Measurements from ENCODE around the gene CNTN5. TPM values are rescaled to one million over a fixed set of nuclear protein-coding genes. Genes with fewer than 3 reads are reported as not detected.

Gene CNTN5
- total and polyA plus RNA-seq, 2 donors = 0.07 to 0.14 TPM

DNA sequence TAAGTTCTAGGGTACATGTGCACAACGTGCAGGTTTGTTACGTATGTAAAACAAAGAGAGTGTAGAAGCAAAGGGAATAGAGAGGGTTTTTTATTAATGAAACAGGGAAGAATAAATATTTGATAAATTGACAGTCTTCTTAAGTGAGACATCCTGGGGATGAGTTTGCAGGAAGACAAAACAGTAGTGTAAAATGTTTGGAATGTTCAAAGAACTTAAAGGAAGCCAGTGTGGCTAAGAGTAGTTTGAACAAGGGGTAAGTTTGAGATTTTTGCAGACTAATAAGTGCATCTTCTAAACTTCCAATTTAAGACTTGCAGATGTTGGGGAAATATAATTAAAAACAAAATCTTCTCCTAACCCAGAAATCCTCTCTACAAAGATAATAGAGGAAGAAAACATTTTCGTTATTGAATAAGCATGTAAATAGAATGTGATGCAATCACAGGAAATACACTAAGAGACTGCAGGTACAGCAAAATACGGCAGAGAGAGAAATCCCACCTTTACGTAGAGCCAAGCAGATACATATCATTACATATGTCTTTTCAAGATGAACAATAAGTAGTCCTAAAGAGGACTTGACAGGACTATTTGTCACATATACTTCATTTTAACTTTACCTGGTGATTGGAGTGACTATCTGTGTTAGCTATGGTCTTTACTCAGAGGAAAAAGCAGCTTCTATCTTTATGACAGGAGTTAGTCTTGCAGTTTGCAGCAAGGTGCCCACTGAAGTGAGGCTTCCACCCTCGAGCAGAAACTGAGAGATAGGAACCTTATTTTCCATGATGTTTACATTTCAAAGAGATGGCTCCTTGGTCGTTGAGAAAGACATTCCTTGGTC is 402.1 kb downstream of the CNTN5 start:
- no peaks in the 10 kb centered on the region for H3K36me3 ChIP-seq (ENCODE audit: control insufficient read depth in 2 of 2, insufficient read depth in 2 of 2, low read length in 1 of 2)
- no peak overlapping the region for H3K4me3 ChIP-seq (ENCODE audit: low read length in 2 of 2)
- H3K27ac ChIP-seq (ENCODE audit: low read depth in 1 of 2, low read length in 1 of 2) = no peak overlapping the region
- DNase-seq (ENCODE audit: low read depth in 6 of 9, low spot score in 9 of 9) = no peak
- 31% methylated on average over 7 of the region's 7 CpGs for WGBS
- H3K4me1 ChIP-seq (ENCODE audit: control insufficient read depth in 2 of 2, insufficient read depth in 2 of 2, low read length in 2 of 2) = no peaks in the 10 kb centered on the region
- peaks cover 0 to 17% of the 10 kb centered on the region in 2 donors for H3K9me3 ChIP-seq (ENCODE audit: control insufficient read depth in 2 of 2, insufficient read depth in 1 of 2, low read length in 1 of 2)
- H3K27me3 ChIP-seq (ENCODE audit: control insufficient read depth in 2 of 2, insufficient read depth in 1 of 2, low read length in 1 of 2) = no peaks in the 10 kb centered on the region

DNA sequence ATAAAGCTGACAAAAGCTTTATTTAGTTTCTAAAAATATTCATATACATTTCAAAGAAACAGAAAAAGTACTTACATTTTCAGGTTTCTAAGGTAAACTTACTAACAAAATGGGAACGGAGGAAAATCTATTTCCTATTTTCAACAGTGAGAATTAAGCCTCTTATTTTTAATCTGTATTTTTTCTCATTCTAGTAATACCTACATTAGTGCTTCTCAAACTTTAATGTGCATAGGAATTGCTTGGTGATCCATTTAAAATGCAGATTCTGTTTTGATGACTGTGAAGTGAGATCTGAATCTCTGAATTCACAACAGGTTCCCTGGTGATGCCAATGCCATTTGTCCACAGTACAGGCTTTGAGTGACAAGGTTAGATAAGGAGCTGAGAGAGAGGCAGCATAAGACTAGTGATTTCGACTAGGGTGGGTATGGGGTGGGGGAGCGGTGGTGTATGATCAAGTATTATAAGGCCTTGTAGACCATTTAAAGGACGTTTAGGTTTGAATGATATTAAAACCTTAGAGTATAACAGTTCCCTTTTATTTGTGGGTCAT is 402.8 kb downstream of the CNTN5 start:
- Histone ChIP-seq H3K36me3 (ENCODE audit: control insufficient read depth in 2 of 2, insufficient read depth in 2 of 2, low read length in 1 of 2) (no peaks in the 10 kb centered on the region), H3K4me3 (ENCODE audit: low read length in 2 of 2) (no peak overlapping the region)
- 40% methylated on average over 4 of the region's 4 CpGs for WGBS

DNA sequence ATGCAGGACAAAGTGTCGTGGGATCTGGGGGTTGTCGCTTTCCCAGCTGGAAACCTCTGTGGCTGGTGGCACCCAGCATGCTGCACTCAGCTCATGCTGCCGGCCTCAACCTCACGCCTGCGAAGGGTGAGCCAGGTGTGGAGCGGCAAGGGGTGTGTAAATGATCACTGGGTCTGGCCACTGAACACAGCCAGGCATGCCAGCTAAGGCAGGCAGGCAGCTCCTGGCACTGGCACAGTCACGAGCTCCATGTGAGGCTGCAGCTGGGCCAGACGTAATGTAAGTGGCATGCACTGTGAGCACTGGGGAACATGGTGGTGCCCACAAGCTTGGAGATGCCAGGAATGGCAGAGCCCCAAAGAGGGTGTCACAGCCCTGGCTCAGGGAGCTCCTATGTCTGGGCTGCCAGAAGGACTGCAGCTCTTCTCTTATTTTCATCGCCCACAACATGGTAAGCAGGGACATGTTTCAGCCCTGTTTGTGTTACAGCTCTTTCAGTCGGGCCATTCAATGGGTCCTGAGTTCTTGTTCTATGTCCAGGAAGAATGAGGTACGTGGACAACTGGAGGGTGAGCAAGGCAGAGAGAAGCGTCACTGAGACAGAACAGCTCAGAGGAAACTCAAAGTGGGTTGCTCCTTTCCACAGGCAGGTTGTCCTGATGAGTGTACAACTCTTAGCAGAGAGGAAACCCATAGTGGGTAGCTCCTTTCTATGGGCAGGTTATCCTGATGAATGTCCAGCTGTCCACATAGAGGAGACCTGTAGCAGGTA is 403.8 kb downstream of the CNTN5 start:
- Histone ChIP-seq H3K36me3 (ENCODE audit: control insufficient read depth in 2 of 2, insufficient read depth in 2 of 2, low read length in 1 of 2) (no peaks in the 10 kb centered on the region), H3K27ac (ENCODE audit: low read depth in 1 of 2, low read length in 1 of 2) (no peak overlapping the region), H3K4me1 (ENCODE audit: control insufficient read depth in 2 of 2, insufficient read depth in 2 of 2, low read length in 2 of 2) (no peaks in the 10 kb centered on the region), H3K4me3 (ENCODE audit: low read length in 2 of 2) (no peak overlapping the region), H3K9me3 (ENCODE audit: control insufficient read depth in 2 of 2, insufficient read depth in 1 of 2, low read length in 1 of 2) (peaks cover 0 to 17% of the 10 kb centered on the region in 2 donors), H3K27me3 (ENCODE audit: control insufficient read depth in 2 of 2, insufficient read depth in 1 of 2, low read length in 1 of 2) (no peaks in the 10 kb centered on the region)
- no peak for DNase-seq (ENCODE audit: low read depth in 6 of 9, low spot score in 9 of 9)
- WGBS = 93% methylated on average over 12 of the region's 12 CpGs

More for the DNA sequence above, 402.8 kb downstream of the CNTN5 start:
- no peaks in the 10 kb centered on the region for H3K27me3 ChIP-seq (ENCODE audit: control insufficient read depth in 2 of 2, insufficient read depth in 1 of 2, low read length in 1 of 2)
- DNase-seq (ENCODE audit: low read depth in 6 of 9, low spot score in 9 of 9) = no peak
- H3K4me1 ChIP-seq (ENCODE audit: control insufficient read depth in 2 of 2, insufficient read depth in 2 of 2, low read length in 2 of 2) = no peaks in the 10 kb centered on the region
- H3K27ac ChIP-seq (ENCODE audit: low read depth in 1 of 2, low read length in 1 of 2) = no peak overlapping the region
- H3K9me3 ChIP-seq (ENCODE audit: control insufficient read depth in 2 of 2, insufficient read depth in 1 of 2, low read length in 1 of 2) = peaks cover 0 to 17% of the 10 kb centered on the region in 2 donors

DNA sequence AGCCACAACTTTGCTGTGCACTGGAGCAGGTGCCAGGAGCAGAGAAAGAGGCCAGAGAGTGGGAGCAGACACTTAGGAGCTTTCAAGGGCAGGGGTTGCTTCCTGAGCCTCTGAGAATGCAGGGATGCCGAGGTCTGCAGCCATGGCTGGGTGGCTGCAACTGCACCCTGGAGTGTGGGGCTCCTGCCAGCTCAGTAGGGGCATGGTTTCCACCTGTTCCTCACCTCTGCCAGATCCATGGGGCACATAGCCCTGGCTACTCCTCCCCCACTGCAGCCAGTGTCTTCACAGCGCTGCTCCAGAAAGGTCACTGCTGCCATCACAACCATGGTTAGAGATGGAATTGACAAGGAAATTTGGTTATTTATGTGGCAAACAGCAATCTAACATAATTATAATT is 404.8 kb downstream of the CNTN5 start:
- Histone ChIP-seq H3K27ac (ENCODE audit: low read depth in 1 of 2, low read length in 1 of 2) (no peak overlapping the region), H3K27me3 (ENCODE audit: control insufficient read depth in 2 of 2, insufficient read depth in 1 of 2, low read length in 1 of 2) (no peaks in the 10 kb centered on the region), H3K4me3 (ENCODE audit: low read length in 2 of 2) (no peak overlapping the region), H3K4me1 (ENCODE audit: control insufficient read depth in 2 of 2, insufficient read depth in 2 of 2, low read length in 2 of 2) (no peaks in the 10 kb centered on the region), H3K9me3 (ENCODE audit: control insufficient read depth in 2 of 2, insufficient read depth in 1 of 2, low read length in 1 of 2) (peaks cover 0 to 17% of the 10 kb centered on the region in 2 donors), H3K36me3 (ENCODE audit: control insufficient read depth in 2 of 2, insufficient read depth in 2 of 2, low read length in 1 of 2) (no peaks in the 10 kb centered on the region)
- no peak for DNase-seq (ENCODE audit: low read depth in 6 of 9, low spot score in 9 of 9)
- WGBS = 48% methylated on average over 2 of the region's 2 CpGs

DNA sequence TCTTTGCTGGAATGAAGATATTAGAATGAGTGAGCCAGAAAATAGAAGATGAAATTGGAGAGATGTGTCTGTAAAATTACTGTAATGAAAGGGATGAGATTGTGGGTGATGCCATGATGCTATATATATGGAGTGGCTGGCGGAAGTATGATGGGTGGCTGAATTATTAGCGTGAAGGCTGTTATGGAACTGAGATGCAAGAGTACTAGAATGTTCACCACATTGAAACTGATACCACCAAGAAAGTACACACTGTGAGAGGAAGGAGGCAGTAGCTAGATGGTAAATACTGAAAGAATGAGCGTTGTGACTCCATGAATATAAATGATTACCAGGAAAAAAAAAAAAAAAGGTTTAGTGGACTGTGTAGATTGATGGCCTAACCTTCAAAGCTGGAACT is 411.9 kb downstream of the CNTN5 start:
- no peaks in the 10 kb centered on the region for H3K9me3 ChIP-seq (ENCODE audit: control insufficient read depth in 2 of 2, insufficient read depth in 1 of 2, low read length in 1 of 2)
- H3K4me3 ChIP-seq (ENCODE audit: low read length in 2 of 2) = no peak overlapping the region
- no peaks in the 10 kb centered on the region for H3K4me1 ChIP-seq (ENCODE audit: control insufficient read depth in 2 of 2, insufficient read depth in 2 of 2, low read length in 2 of 2)
- H3K36me3 ChIP-seq (ENCODE audit: control insufficient read depth in 2 of 2, insufficient read depth in 2 of 2, low read length in 1 of 2) = no peaks in the 10 kb centered on the region
- DNase-seq (ENCODE audit: low read depth in 6 of 9, low spot score in 9 of 9) = no peak
- H3K27ac ChIP-seq (ENCODE audit: low read depth in 1 of 2, low read length in 1 of 2) = no peak overlapping the region
- no peaks in the 10 kb centered on the region for H3K27me3 ChIP-seq (ENCODE audit: control insufficient read depth in 2 of 2, insufficient read depth in 1 of 2, low read length in 1 of 2)
- WGBS = 91% methylated on average over 3 of the region's 3 CpGs

DNA sequence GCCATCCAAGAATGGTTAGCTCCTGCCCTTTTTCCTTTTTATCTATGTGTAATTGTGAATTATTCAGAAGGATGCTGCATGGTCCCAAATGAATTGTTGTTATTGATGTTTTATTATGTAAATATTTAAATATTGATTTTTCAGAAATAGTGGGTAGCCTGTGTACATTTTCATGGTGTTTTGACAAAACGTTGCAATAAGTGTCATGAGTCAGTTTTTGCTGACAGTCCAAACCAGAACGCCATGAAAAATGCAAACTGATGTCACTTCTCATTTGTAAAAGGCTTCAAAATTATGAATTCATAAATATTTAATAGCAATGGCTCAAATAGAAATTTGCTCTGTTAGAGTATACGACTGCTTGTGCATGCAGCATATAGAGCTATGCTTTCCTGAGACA is 422.5 kb downstream of the CNTN5 start:
- Histone ChIP-seq H3K9me3 (ENCODE audit: control insufficient read depth in 2 of 2, insufficient read depth in 1 of 2, low read length in 1 of 2) (no peaks in the 10 kb centered on the region), H3K27me3 (ENCODE audit: control insufficient read depth in 2 of 2, insufficient read depth in 1 of 2, low read length in 1 of 2) (no peaks in the 10 kb centered on the region), H3K4me1 (ENCODE audit: control insufficient read depth in 2 of 2, insufficient read depth in 2 of 2, low read length in 2 of 2) (no peaks in the 10 kb centered on the region), H3K4me3 (ENCODE audit: low read length in 2 of 2) (no peak overlapping the region), H3K36me3 (ENCODE audit: control insufficient read depth in 2 of 2, insufficient read depth in 2 of 2, low read length in 1 of 2) (no peaks in the 10 kb centered on the region), H3K27ac (ENCODE audit: low read depth in 1 of 2, low read length in 1 of 2) (no peak overlapping the region)
- DNase-seq (ENCODE audit: low read depth in 6 of 9, low spot score in 9 of 9) = no peak
- WGBS = 79% methylated on average over 3 of the region's 3 CpGs

DNA sequence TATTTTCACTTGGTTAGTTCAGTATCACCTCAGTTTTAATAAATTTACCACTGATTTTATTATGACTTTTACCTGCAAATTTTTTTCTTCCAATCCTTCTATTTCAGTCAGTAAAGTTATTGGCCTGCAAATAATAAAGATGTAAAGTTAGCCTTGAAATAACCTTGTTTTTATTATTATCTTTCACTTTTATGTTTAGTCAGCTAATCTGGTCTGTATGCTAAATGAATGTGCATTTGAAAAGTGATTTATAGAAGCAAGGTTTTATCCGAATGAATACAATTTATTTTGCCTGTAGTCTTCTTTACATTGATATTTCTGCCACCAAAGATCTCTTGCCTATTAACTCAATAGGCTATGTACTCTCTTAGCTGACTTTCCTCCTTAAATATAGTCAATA is 425.7 kb downstream of the CNTN5 start:
- H3K36me3 ChIP-seq (ENCODE audit: control insufficient read depth in 2 of 2, insufficient read depth in 2 of 2, low read length in 1 of 2) = no peaks in the 10 kb centered on the region
- no peak for DNase-seq (ENCODE audit: low read depth in 6 of 9, low spot score in 9 of 9)
- no peaks in the 10 kb centered on the region for H3K4me1 ChIP-seq (ENCODE audit: control insufficient read depth in 2 of 2, insufficient read depth in 2 of 2, low read length in 2 of 2)
- H3K27me3 ChIP-seq (ENCODE audit: control insufficient read depth in 2 of 2, insufficient read depth in 1 of 2, low read length in 1 of 2) = no peaks in the 10 kb centered on the region
- H3K9me3 ChIP-seq (ENCODE audit: control insufficient read depth in 2 of 2, insufficient read depth in 1 of 2, low read length in 1 of 2) = no peaks in the 10 kb centered on the region
- H3K4me3 ChIP-seq (ENCODE audit: low read length in 2 of 2) = no peak overlapping the region
- H3K27ac ChIP-seq (ENCODE audit: low read depth in 1 of 2, low read length in 1 of 2) = no peak overlapping the region
- 96% methylated on average over 1 of the region's 1 CpG for WGBS

DNA sequence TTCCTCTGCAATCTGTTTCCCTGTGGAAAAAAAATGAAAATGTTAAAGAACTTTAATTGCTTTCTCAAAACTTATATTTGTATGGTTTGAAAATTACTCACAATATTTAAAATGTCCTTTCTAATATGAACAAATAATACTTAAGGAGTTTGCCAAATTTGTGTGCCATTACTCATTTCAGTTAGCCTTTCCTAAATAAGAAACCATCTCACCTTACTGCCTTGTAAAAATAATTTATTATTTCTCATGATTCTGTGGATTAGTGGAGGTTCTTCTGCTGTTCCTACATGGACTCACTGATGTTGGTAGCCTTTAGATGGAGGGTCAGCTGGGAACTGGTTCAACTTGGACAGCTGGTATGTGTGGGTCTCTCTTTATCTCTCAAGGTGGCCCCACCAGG is 428.6 kb downstream of the CNTN5 start:
- no peak for DNase-seq (ENCODE audit: low read depth in 6 of 9, low spot score in 9 of 9)
- H3K4me1 ChIP-seq (ENCODE audit: control insufficient read depth in 2 of 2, insufficient read depth in 2 of 2, low read length in 2 of 2) = no peaks in the 10 kb centered on the region
- H3K4me3 ChIP-seq (ENCODE audit: low read length in 2 of 2) = no peak overlapping the region
- H3K27me3 ChIP-seq (ENCODE audit: control insufficient read depth in 2 of 2, insufficient read depth in 1 of 2, low read length in 1 of 2) = no peaks in the 10 kb centered on the region
- no peak overlapping the region for H3K27ac ChIP-seq (ENCODE audit: low read depth in 1 of 2, low read length in 1 of 2)
- H3K9me3 ChIP-seq (ENCODE audit: control insufficient read depth in 2 of 2, insufficient read depth in 1 of 2, low read length in 1 of 2) = no peaks in the 10 kb centered on the region
- no peaks in the 10 kb centered on the region for H3K36me3 ChIP-seq (ENCODE audit: control insufficient read depth in 2 of 2, insufficient read depth in 2 of 2, low read length in 1 of 2)

DNA sequence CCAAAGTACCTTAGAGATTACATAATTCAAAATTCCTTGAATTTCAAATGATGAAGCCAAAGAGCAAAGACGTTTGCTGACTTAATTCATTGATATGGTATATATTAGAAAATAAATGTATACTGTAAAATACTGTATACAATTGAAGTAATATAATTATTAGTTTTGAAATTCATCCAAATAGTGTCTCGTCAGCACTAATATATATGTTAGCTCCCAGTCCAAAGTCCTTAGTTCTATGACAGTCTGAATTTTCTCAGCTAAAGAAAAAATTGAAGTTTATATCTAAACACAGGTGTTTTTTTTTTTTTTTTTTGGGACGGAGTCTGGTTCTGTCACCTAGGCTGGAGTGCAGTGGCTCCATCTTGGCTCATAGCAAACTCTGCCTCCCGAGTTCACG is 431.3 kb downstream of the CNTN5 start:
- WGBS = 86% methylated on average over 5 of the region's 5 CpGs

More for the DNA sequence above, 431.3 kb downstream of the CNTN5 start:
- H3K4me3 ChIP-seq (ENCODE audit: low read length in 2 of 2) = no peak overlapping the region
- DNase-seq (ENCODE audit: low read depth in 6 of 9, low spot score in 9 of 9) = no peak
- H3K9me3 ChIP-seq (ENCODE audit: control insufficient read depth in 2 of 2, insufficient read depth in 1 of 2, low read length in 1 of 2) = no peaks in the 10 kb centered on the region
- no peaks in the 10 kb centered on the region for H3K27me3 ChIP-seq (ENCODE audit: control insufficient read depth in 2 of 2, insufficient read depth in 1 of 2, low read length in 1 of 2)
- H3K4me1 ChIP-seq (ENCODE audit: control insufficient read depth in 2 of 2, insufficient read depth in 2 of 2, low read length in 2 of 2) = no peaks in the 10 kb centered on the region
- no peaks in the 10 kb centered on the region for H3K36me3 ChIP-seq (ENCODE audit: control insufficient read depth in 2 of 2, insufficient read depth in 2 of 2, low read length in 1 of 2)
- no peak overlapping the region for H3K27ac ChIP-seq (ENCODE audit: low read depth in 1 of 2, low read length in 1 of 2)

Measured in thymus (tissue), 11 donors.